ENCODE results near the gene PARVA. TPM values are rescaled to one million over a fixed set of nuclear protein-coding genes. Genes with fewer than 3 reads are reported as not detected.

PARVA gene
- total and polyA plus RNA-seq, 2 of the 8 experiments (the other 6 are each of a cell fraction or from before 2014, with no cell fraction given): 3.1 to 13.5 TPM

DNA sequence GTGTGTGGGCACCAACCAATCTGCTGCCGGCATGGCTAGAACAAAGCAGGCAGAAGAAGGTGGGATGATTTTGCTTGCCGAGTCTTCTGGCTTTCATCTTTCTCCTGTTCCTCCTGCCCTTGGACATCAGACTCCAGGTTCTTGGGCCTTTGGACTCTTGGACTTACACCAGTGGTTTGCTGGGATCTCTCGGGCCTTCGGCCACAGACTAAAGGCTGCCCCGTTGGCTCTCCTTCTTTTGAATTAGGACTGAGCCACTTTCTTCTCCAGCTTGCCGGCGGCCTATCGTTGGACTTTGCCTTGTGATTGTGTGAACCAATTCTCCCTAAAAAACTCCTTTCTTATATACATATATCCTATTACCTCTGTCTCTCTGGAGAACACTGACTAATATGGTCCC, 168.8 kb downstream of the PARVA start (continued):
- TF ChIP-seq, protein P1, sequence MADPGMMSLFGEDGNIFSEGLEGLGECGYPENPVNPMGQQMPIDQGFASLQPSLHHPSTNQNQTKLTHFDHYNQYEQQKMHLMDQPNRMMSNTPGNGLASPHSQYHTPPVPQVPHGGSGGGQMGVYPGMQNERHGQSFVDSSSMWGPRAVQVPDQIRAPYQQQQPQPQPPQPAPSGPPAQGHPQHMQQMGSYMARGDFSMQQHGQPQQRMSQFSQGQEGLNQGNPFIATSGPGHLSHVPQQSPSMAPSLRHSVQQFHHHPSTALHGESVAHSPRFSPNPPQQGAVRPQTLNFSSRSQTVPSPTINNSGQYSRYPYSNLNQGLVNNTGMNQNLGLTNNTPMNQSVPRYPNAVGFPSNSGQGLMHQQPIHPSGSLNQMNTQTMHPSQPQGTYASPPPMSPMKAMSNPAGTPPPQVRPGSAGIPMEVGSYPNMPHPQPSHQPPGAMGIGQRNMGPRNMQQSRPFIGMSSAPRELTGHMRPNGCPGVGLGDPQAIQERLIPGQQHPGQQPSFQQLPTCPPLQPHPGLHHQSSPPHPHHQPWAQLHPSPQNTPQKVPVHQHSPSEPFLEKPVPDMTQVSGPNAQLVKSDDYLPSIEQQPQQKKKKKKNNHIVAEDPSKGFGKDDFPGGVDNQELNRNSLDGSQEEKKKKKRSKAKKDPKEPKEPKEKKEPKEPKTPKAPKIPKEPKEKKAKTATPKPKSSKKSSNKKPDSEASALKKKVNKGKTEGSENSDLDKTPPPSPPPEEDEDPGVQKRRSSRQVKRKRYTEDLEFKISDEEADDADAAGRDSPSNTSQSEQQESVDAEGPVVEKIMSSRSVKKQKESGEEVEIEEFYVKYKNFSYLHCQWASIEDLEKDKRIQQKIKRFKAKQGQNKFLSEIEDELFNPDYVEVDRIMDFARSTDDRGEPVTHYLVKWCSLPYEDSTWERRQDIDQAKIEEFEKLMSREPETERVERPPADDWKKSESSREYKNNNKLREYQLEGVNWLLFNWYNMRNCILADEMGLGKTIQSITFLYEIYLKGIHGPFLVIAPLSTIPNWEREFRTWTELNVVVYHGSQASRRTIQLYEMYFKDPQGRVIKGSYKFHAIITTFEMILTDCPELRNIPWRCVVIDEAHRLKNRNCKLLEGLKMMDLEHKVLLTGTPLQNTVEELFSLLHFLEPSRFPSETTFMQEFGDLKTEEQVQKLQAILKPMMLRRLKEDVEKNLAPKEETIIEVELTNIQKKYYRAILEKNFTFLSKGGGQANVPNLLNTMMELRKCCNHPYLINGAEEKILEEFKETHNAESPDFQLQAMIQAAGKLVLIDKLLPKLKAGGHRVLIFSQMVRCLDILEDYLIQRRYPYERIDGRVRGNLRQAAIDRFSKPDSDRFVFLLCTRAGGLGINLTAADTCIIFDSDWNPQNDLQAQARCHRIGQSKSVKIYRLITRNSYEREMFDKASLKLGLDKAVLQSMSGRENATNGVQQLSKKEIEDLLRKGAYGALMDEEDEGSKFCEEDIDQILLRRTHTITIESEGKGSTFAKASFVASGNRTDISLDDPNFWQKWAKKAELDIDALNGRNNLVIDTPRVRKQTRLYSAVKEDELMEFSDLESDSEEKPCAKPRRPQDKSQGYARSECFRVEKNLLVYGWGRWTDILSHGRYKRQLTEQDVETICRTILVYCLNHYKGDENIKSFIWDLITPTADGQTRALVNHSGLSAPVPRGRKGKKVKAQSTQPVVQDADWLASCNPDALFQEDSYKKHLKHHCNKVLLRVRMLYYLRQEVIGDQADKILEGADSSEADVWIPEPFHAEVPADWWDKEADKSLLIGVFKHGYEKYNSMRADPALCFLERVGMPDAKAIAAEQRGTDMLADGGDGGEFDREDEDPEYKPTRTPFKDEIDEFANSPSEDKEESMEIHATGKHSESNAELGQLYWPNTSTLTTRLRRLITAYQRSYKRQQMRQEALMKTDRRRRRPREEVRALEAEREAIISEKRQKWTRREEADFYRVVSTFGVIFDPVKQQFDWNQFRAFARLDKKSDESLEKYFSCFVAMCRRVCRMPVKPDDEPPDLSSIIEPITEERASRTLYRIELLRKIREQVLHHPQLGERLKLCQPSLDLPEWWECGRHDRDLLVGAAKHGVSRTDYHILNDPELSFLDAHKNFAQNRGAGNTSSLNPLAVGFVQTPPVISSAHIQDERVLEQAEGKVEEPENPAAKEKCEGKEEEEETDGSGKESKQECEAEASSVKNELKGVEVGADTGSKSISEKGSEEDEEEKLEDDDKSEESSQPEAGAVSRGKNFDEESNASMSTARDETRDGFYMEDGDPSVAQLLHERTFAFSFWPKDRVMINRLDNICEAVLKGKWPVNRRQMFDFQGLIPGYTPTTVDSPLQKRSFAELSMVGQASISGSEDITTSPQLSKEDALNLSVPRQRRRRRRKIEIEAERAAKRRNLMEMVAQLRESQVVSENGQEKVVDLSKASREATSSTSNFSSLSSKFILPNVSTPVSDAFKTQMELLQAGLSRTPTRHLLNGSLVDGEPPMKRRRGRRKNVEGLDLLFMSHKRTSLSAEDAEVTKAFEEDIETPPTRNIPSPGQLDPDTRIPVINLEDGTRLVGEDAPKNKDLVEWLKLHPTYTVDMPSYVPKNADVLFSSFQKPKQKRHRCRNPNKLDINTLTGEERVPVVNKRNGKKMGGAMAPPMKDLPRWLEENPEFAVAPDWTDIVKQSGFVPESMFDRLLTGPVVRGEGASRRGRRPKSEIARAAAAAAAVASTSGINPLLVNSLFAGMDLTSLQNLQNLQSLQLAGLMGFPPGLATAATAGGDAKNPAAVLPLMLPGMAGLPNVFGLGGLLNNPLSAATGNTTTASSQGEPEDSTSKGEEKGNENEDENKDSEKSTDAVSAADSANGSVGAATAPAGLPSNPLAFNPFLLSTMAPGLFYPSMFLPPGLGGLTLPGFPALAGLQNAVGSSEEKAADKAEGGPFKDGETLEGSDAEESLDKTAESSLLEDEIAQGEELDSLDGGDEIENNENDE (IDR thresholded peaks at IDR 0.05; ENCODE audit: insufficient replicate concordance, low read length): no peak
- TF ChIP-seq KDM1A (IDR thresholded peaks at IDR 0.05; ENCODE audit: borderline replicate concordance, low read length) (no peak), SIX5 (IDR thresholded peaks at IDR 0.05; ENCODE audit: low read depth, low read length) (no peak), FOSL1 (IDR thresholded peaks at IDR 0.05; ENCODE audit: insufficient read depth, low read depth, low read length) (no peak), SP2 (IDR thresholded peaks at IDR 0.05; ENCODE audit: low read length) (no peak), POLR2AphosphoS5 (IDR thresholded peaks at IDR 0.05; ENCODE audit: low read depth, low read length) (no peak), SP1 (IDR thresholded peaks at IDR 0.05; ENCODE audit: low read depth, low read length) (no peak), SRF (IDR thresholded peaks at IDR 0.05; ENCODE audit: low read depth, low read length) (no peak), RBBP5 (IDR thresholded peaks at IDR 0.05; ENCODE audit: borderline replicate concordance, low read depth, low read length) (no peak), KDM5A (IDR thresholded peaks at IDR 0.05; ENCODE audit: low read length) (no peak), NRF1 (IDR thresholded peaks at IDR 0.05; ENCODE audit: low read depth, low read length) (no peak), BACH1 (IDR thresholded peaks at IDR 0.05; ENCODE audit: low read length) (no peak)
- TF ChIP-seq, protein P2, sequence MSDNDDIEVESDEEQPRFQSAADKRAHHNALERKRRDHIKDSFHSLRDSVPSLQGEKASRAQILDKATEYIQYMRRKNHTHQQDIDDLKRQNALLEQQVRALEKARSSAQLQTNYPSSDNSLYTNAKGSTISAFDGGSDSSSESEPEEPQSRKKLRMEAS (IDR thresholded peaks at IDR 0.05): no peak

Measured in H1 (cell line).